Common myeloid progenitor, CD34-positive (primary cell): ENCODE results near the gene DOCK6.

ENCODE experiments used
- CTCF ChIA-PET: fragments of 350-600 bp; sonication (Branson Sonifier 250); formaldehyde crosslinking; loops from one replicate; lab custom pipeline; 2021; ENCODE audit warnings: antibody characterized with exemption; lab: Charles Lee
- POLR2A ChIA-PET: fragments of 350-600 bp; sonication (Branson Sonifier 250); formaldehyde crosslinking; loops from one replicate; lab custom pipeline; 2021; ENCODE audit warnings: antibody characterized with exemption; lab: Charles Lee
- DNase-seq, 3 donors: peaks; one replicate each; pipeline versions ENCODE4 v3.0.0 to v3.0.0-alpha.2; 2013
- H3K27ac ChIP-seq, 2 experiments: 1 replicate in 1 of 2; 2 replicates in 1 of 2; pipeline ENCODE4 v1.7.0; 2013; ENCODE audit warnings: inconsistent platforms in 2 of 2, low read length in 2 of 2, mild to moderate bottlenecking in 2 of 2, low read depth in 1 of 2, moderate library complexity in 1 of 2; ENCODE audit not compliant: severe bottlenecking in 2 of 2, insufficient read depth in 1 of 2, poor library complexity in 1 of 2
- H3K27me3 ChIP-seq, 5 experiments: replicated peaks in 2 of 5; 1 replicate in 3 of 5; 2 replicates in 2 of 5; pipeline versions ENCODE4 v1.6.1 to v1.7.0; 2013; ENCODE audit warnings: low read length in 4 of 5, mild to moderate bottlenecking in 2 of 5, moderate library complexity in 2 of 5, inconsistent platforms in 1 of 5; ENCODE audit not compliant: insufficient read depth in 5 of 5, control insufficient read depth in 4 of 5
- H3K36me3 ChIP-seq, 4 experiments: 1 replicate in 2 of 4; 2 replicates in 2 of 4; pipeline versions ENCODE4 v1.6.1 to v1.7.0; 2013; ENCODE audit warnings: low read length in 3 of 4, control low read depth in 1 of 4, mild to moderate bottlenecking in 1 of 4; ENCODE audit not compliant: control insufficient read depth in 4 of 4, insufficient read depth in 4 of 4
- H3K4me1 ChIP-seq, 4 experiments: 1 replicate in 3 of 4; 2 replicates in 1 of 4; pipeline versions ENCODE4 v1.6.1 to v1.7.1; 2013; ENCODE audit warnings: low read length in 3 of 4, mild to moderate bottlenecking in 3 of 4, control low read depth in 1 of 4, inconsistent platforms in 1 of 4, moderate library complexity in 1 of 4; ENCODE audit not compliant: control insufficient read depth in 4 of 4, insufficient read depth in 4 of 4; ENCODE audit errors: control extremely low read depth in 1 of 4
- H3K4me3 ChIP-seq, 7 experiments: 1 replicate in 4 of 7; 2 replicates in 3 of 7; pipeline versions ENCODE4 v1.5.1 to v1.7.0; 2013; ENCODE audit warnings: mild to moderate bottlenecking in 7 of 7, low read length in 6 of 7, moderate library complexity in 6 of 7, inconsistent platforms in 2 of 7, low read depth in 2 of 7, control low read depth in 1 of 7; ENCODE audit not compliant: insufficient read depth in 4 of 7, control insufficient read depth in 1 of 7; ENCODE audit errors: extremely low read depth in 1 of 7
- H3K9me3 ChIP-seq, 5 experiments: 1 replicate in 4 of 5; 2 replicates in 1 of 5; pipeline versions ENCODE4 v1.6.1 to v1.7.1; 2013; ENCODE audit warnings: low read length in 4 of 5, mild to moderate bottlenecking in 2 of 5, inconsistent platforms in 1 of 5, low read depth in 1 of 5, moderate library complexity in 1 of 5; ENCODE audit not compliant: control insufficient read depth in 4 of 5, insufficient read depth in 2 of 5; ENCODE audit errors: control extremely low read depth in 1 of 5
- WGBS: methylation state at CpG from one replicate; pipeline ENCODE4 v1.1.5; 2013; ENCODE audit not compliant: insufficient coverage; 5-methylcytosine and 5-hydroxymethylcytosine counted together

The DOCK6 gene

GRCh38 chr19:11242864-11243797 lies 19.2 kb downstream of the DOCK6 start:
- 43% methylated on average over 39 of the region's 48 CpGs for WGBS
- Histone ChIP-seq H3K4me1 (peaks cover 0 to 9% (median 3%) of the 10 kb centered on the region in 4 experiments), H3K36me3 (no peaks in the 10 kb centered on the region), H3K27ac (no peak overlapping the region), H3K9me3 (peaks cover 0 to 10% (median 4%) of the 10 kb centered on the region in 5 experiments), H3K27me3 (peaks cover 0 to 4% (median 0%) of the 10 kb centered on the region in 5 experiments), H3K4me3 (peak overlapping the region in 2 of 7 experiments; percentile 36 to 45)
- CTCF ChIA-PET: interaction anchor here (0.7 to 5.2 kb wide), 17 partner anchors 9 to 240 kb away, joined by 3 to 27 read pairs (median 3); no protein-coding TSS in a partner anchor
- DNase-seq: peak; percentile 66 to 78 (median 75)
- POLR2A ChIA-PET: no interaction called here

- Histone ChIP-seq H3K4me1 (peaks cover 0 to 9% (median 3%) of the 10 kb centered on the region in 4 experiments), H3K27ac (no peak overlapping the region), H3K36me3 (no peaks in the 10 kb centered on the region), H3K27me3 (peaks cover 0 to 4% (median 0%) of the 10 kb centered on the region in 5 experiments), H3K4me3 (no peak overlapping the region), H3K9me3 (peaks cover 0 to 10% (median 4%) of the 10 kb centered on the region in 5 experiments)
- 98% methylated on average over 9 of the region's 11 CpGs for WGBS
- DNase-seq: no peak
- ChIA-PET CTCF (interaction anchor here (0.8 to 5.2 kb wide), 8 partner anchors 9 to 84 kb away, joined by 3 to 27 read pairs (median 4); no protein-coding TSS in a partner anchor), POLR2A (no interaction called here)
These were observed 20.3 kb downstream of the DOCK6 start for GRCh38 chr19:11242025-11242424.

- no peak for DNase-seq
- 92% methylated on average over 8 of the region's 8 CpGs for WGBS
- H3K27me3 ChIP-seq: peaks cover 0 to 2% (median 0%) of the 10 kb centered on the region in 5 experiments
- ChIA-PET POLR2A (no interaction called here), CTCF (interaction anchor here (0.6 to 5.2 kb wide), 4 partner anchors 9 to 149 kb away, joined by 3 to 27 read pairs (median 4); no protein-coding TSS in a partner anchor)
- no peak overlapping the region for H3K4me3 ChIP-seq
- H3K27ac ChIP-seq: no peak overlapping the region
- peaks cover 0 to 9% (median 3%) of the 10 kb centered on the region in 4 experiments for H3K4me1 ChIP-seq
- no peaks in the 10 kb centered on the region for H3K36me3 ChIP-seq
- peaks cover 0 to 10% (median 4%) of the 10 kb centered on the region in 5 experiments for H3K9me3 ChIP-seq
These were observed 22.3 kb downstream of the DOCK6 start for GRCh38 chr19:11240008-11240444.

DNA sequence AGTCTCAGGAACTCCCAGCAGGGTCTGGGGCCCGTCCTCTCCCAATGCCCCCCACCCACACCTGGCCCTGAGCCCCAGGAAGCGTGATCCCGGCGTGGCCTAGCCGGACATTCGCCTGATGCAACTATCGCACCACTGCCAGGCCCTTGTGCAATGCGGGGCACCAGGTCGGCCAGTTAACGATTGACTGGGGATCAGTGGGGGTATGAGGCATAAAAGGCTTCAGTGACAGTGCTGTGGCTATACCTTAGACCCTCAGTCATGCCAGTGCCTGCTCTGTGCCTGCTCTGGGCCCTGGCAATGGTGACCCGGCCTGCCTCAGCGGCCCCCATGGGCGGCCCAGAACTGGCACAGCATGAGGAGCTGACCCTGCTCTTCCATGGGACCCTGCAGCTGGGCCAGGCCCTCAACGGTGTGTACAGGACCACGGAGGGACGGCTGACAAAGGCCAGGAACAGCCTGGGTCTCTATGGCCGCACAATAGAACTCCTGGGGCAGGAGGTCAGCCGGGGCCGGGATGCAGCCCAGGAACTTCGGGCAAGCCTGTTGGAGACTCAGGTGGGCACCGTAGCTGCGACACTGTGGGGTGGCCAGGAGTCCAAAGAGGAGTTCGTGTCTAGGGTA lies 22.8 kb downstream of the DOCK6 start, which contains the start of gene ANGPTL8:
TSS of gene ANGPTL8 (plus strand) at position 243 of the 624 bp plus-strand sequence. CDS start at position 262, 19 bp downstream.
- CTCF ChIA-PET: interaction anchor here (0.6 to 1.5 kb wide), 4 partner anchors 9 to 149 kb away, joined by 3 to 5 read pairs (median 4); no protein-coding TSS in a partner anchor
- H3K4me1 ChIP-seq: peaks cover 0 to 9% (median 3%) of the 10 kb centered on the region in 4 experiments
- no peak within 1 kb of the TSS for H3K4me3 ChIP-seq
- H3K36me3 ChIP-seq: no peaks in the 10 kb centered on the region
- H3K9me3 ChIP-seq: peaks cover 0 to 10% (median 4%) of the 10 kb centered on the region in 5 experiments
- no peak within 1 kb of the TSS for H3K27ac ChIP-seq
- DNase-seq: no peak
- WGBS: 98% methylated on average over 23 of the region's 23 CpGs
- POLR2A ChIA-PET: no interaction called here
- H3K27me3 ChIP-seq: peaks cover 0 to 2% (median 0%) of the 10 kb centered on the region in 5 experiments

GRCh38 chr19:11238781-11239376 lies 23.4 kb downstream of the DOCK6 start:
- H3K4me1 ChIP-seq: peaks cover 0 to 9% (median 3%) of the 10 kb centered on the region in 4 experiments
- no peak overlapping the region for H3K27ac ChIP-seq
- ChIA-PET POLR2A (no interaction called here), CTCF (interaction anchor here (1.0 to 1.4 kb wide), 2 partner anchors 11 kb away, joined by 4 to 5 read pairs; no protein-coding TSS in a partner anchor)
- H3K9me3 ChIP-seq: peaks cover 0 to 10% (median 4%) of the 10 kb centered on the region in 5 experiments
- no peak overlapping the region for H3K4me3 ChIP-seq
- WGBS: 93% methylated on average over 5 of the region's 6 CpGs
- H3K27me3 ChIP-seq: peaks cover 0 to 2% (median 0%) of the 10 kb centered on the region in 5 experiments
- DNase-seq: no peak
- H3K36me3 ChIP-seq: no peaks in the 10 kb centered on the region

DNA sequence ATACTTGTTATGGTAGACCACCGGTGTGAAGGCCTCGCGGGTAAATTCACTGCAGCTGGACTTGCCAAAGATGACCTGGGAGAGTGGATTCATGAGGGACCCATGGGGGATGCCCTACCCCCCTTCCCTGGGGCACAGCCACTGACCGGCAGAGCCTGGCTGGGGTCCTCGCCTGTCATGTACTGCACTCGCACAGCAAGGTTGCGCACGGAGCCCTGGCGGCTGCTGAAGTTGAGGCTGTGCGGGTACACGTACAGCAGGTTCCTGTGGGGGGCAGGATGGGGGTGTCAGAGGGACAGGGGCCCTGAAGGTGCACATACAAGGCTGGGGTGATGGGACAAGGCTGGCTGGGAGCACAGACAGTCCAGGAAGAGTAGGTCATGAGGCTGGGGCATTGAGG lies 24.3 kb downstream of the DOCK6 start:
- Histone ChIP-seq H3K27ac (no peak overlapping the region), H3K27me3 (no peaks in the 10 kb centered on the region), H3K9me3 (peaks cover 0 to 10% (median 4%) of the 10 kb centered on the region in 5 experiments), H3K36me3 (no peaks in the 10 kb centered on the region), H3K4me3 (no peak overlapping the region), H3K4me1 (peaks cover 0 to 3% (median 0%) of the 10 kb centered on the region in 4 experiments)
- ChIA-PET POLR2A (no interaction called here), CTCF (interaction anchor here (1.0 kb wide), 1 partner anchor 12 kb away, joined by 4 read pairs; no protein-coding TSS in a partner anchor)
- 100% methylated on average over 11 of the region's 11 CpGs for WGBS
- no peak for DNase-seq
